HG02678 (cell line): Measurements from ENCODE around the gene ABHD2.
"Not testable (repeated sequence)": the region's sequence is repeated elsewhere in the genome, so short reads cannot be mapped to it uniquely, and the experiment has no call there.

Source experiments
- ATAC-seq: cut with Tn5 transposase; IDR thresholded peaks from one replicate; pipeline ENCODE4 v1.9.1; 2021; ENCODE audit warnings: mild to moderate bottlenecking, moderate library complexity; ENCODE audit not compliant: unreplicated experiment

ABHD2 gene

DNA sequence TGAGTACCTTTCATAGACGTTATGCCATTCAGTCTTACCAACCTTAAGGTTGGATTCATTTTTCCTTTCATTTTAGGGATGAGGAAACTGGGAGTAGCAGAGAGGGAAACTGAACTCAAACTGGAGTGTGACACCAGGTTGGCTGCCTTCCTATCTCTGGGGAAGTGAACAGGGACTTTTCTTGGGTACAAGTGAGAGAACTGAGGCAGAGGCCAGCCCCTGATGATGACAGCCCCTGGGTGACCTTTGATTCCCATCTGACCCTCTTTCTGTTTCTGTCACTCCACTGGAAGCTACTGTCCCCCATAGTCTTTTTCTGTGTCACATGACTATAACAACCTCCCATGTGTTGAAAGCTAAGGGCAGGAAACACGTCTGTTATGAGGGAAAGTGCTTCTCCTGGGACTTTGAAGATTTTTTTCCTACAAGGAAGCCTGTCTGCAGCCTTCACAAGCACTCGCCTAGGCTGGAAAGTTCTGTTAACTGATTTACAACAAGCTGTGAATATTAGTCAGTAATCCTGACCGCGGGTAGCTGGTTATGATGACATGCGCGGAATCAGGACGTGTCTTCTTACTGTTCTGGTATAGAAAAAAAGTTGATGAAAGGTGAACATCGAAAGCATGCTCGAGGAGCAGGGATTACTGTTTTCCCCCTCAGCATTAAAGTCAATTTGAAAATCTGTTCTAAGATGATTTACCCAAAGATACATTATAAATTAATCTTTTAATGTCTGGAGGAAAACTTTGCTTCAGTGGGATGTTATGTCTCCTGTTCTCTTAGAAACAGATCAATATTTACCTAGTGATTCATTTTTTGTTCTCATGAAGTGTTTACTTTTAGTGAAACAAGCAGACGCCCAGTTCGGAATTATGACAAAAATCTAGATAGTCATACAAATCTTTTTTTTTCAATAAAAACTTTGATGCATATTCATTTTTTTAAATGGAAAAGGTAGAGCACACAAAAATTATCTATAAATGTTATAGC, 31.5 kb downstream of the ABHD2 start:
- ATAC-seq, result no peak

GRCh38 chr15:89120479-89121000, 32.3 kb downstream of the ABHD2 start:
- ATAC-seq, result not testable (repeated sequence)

- ATAC-seq, result no peak
Measured at GRCh38 chr15:89121414-89121813, 33.2 kb downstream of the ABHD2 start.

- no peak for ATAC-seq
Measured at GRCh38 chr15:89122505-89123180, 34.4 kb downstream of the ABHD2 start.

DNA sequence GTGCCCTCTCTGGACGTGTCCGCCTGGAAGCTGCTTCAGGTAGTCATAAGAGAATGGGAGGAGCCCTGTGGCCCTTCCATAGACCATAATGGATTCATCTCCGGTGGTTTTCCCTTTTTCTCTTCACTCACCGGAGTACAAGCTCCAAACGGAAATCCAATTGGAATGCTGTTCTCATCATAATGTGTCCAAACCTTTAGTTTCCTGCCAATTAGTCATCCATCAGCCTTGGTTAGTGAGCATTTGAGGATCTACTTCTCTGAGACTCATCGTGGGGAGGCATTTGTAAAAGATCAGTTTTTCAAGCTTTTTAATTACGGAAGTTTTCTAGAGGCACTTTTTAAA, 34.9 kb downstream of the ABHD2 start:
- no peak for ATAC-seq

DNA sequence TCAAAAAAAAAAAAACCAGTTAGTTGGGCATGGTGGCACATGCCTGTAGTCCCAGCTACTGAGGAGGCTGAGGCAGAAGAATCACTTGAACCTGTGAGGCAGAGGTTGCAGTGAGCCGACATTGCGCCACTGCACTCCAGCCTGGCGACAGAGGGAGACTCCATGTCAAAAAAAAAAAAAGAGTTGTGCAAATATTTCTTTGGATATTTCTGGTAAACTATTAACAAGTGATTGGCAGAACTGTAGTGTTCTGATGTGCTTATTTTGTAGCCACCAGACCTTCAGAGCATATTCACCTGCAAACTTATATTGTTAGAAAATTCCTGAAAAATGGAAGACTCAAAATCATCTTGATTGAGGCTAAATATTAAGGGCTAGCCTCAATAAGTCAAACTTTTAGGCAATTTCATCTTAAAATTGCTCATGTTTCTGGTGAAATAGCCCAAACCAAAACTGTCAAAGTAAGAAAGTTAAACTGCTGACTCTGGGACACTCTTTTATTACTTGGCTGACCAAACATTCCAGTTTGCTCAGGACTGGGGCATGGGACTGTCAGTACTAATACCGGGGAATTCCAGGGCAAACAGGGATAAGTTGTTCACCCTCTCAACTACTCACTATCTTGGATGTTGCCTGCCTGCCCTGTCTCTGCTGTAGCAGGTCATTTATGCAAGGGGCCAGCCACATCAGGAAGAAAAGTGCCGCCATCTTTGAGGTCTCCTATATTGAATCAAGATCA, 37.0 kb downstream of the ABHD2 start:
- ATAC-seq, result no peak

GRCh38 chr15:89126009-89126408, 37.8 kb downstream of the ABHD2 start:
- no peak for ATAC-seq

GRCh38 chr15:89127054-89127702, 38.9 kb downstream of the ABHD2 start:
- no peak for ATAC-seq

- ATAC-seq, result no peak
Measured at GRCh38 chr15:89128320-89129122, 40.3 kb downstream of the ABHD2 start.

- ATAC-seq, result no peak
Measured at GRCh38 chr15:89129123-89129815, 41.0 kb downstream of the ABHD2 start.

GRCh38 chr15:89129816-89130134, 41.5 kb downstream of the ABHD2 start:
- ATAC-seq, result no peak

GRCh38 chr15:89130201-89130600, 41.9 kb downstream of the ABHD2 start:
- peak; percentile 82 for ATAC-seq

DNA sequence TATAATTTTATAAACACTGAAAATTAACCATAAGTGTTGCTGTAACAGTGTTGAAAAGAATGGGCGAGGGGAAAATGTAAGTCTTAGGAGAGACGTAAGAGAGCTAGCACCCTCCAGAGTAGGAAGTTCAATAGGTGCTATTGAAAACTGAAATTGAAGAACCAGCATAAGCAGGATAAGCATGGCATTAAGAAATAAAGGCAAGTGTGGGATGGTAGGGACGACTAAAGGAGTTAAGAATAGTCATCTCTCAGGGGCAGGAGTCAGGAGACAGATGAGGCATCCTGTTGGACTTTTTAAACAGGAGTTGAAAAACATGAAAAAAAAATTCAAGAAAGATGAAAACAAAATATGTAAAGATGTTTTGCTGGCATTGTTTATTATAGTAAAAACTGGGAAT, 43.5 kb downstream of the ABHD2 start:
- ATAC-seq, result no peak

DNA sequence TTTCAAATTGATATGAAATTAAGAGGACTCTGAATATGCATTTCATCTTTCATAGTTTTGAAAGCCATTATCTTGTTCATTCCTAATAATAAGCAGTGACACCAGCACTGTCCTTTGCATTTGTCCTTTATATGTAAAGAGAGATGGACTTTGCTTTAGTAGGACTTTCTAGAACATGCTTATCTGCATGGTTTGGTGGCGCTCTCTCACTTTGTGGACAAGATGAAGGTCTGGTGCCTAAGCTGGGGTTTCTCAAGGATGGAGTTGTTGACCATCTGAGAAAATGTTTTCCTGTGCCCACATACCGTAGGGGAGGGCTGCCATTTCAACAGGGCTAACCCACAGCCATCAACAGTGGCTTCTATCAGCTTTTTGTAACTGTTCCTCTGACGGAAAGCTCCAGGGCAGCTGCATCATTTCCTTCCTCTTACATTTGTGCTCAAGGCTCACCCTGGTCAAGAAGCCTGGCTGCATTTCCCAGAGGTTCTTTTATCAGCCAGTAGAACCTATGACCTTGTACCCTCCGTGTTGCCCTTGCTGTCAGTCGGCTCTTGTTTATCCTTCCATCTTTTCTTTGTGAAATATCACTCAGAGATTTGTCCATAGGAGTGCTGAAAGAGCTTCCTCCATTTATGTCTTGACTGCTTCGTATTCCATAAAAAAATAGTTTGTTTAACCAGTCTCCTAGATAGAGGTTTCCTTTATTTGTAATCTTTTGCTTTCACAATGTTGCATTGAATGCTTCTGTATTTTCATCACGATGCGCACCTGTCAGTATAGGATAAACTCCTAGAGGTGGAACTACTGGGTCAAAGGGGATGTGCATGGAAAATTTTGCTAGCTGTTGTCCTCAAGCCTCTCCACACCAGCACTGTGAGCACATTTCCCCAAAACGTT, 44.6 kb downstream of the ABHD2 start:
- ATAC-seq, result no peak

- ATAC-seq, result not testable (repeated sequence)
Measured at GRCh38 chr15:89135387-89136077, 47.3 kb downstream of the ABHD2 start.

- no peak for ATAC-seq
Measured at GRCh38 chr15:89136078-89136806, 48.0 kb downstream of the ABHD2 start.
